GM23248 (cell line): ENCODE results near the gene BCLAF1. TPM values are rescaled to one million over a fixed set of nuclear protein-coding genes. Genes with fewer than 3 reads are reported as not detected.

Experiments
- DNase-seq: peaks from one replicate; pipeline ENCODE4 v3.0.0-alpha.2; 2015
- H2AFZ ChIP-seq: fragments of 200-600 bp; sonication (generic); 2 replicates; pipeline ENCODE4 v1.6.1; 2016; ENCODE audit warnings: antibody characterized with exemption
- H3F3A ChIP-seq: fragments of 200-600 bp; sonication (generic); 2 replicates; pipeline ENCODE4 v1.6.1; 2016; ENCODE audit warnings: mild to moderate bottlenecking, antibody characterized with exemption, mixed run types; ENCODE audit not compliant: insufficient read depth
- H3K27ac ChIP-seq: fragments of 200-600 bp; sonication (generic); 2 replicates; pipeline ENCODE4 v1.5.1; 2016; ENCODE audit warnings: mild to moderate bottlenecking
- H3K27me3 ChIP-seq: fragments of 200-600 bp; sonication (generic); replicated peaks from 2 replicates; pipeline ENCODE4 v1.6.1; 2016; ENCODE audit warnings: mild to moderate bottlenecking; ENCODE audit not compliant: insufficient read depth
- H3K36me3 ChIP-seq: fragments of 200-600 bp; sonication (generic); 2 replicates; pipeline ENCODE4 v1.6.1; 2016; ENCODE audit warnings: low read depth, mild to moderate bottlenecking
- H3K4me1 ChIP-seq: fragments of 200-600 bp; sonication (generic); 2 replicates; pipeline ENCODE4 v1.6.1; 2016; ENCODE audit warnings: mild to moderate bottlenecking; ENCODE audit not compliant: insufficient read depth
- H3K4me2 ChIP-seq: fragments of 200-600 bp; sonication (generic); one replicate; pipeline ENCODE4 v1.6.1; 2016; ENCODE audit warnings: mild to moderate bottlenecking; ENCODE audit not compliant: unreplicated experiment
- H3K4me3 ChIP-seq: fragments of 200-600 bp; sonication (generic); 2 replicates; pipeline ENCODE4 v1.5.1; 2016; ENCODE audit warnings: mild to moderate bottlenecking
- H3K79me2 ChIP-seq: fragments of 200-600 bp; sonication (generic); 2 replicates; pipeline ENCODE4 v1.6.1; 2016; ENCODE audit warnings: mild to moderate bottlenecking; ENCODE audit not compliant: insufficient read depth
- H3K9ac ChIP-seq: fragments of 200-600 bp; sonication (generic); 2 replicates; pipeline ENCODE4 v1.6.1; 2016; ENCODE audit warnings: mild to moderate bottlenecking
- H3K9me2 ChIP-seq: fragments of 200-600 bp; sonication (generic); 2 replicates; pipeline ENCODE4 v1.6.1; 2016; ENCODE audit warnings: mixed run types, mild to moderate bottlenecking, moderate library complexity; ENCODE audit not compliant: insufficient read depth
- H3K9me3 ChIP-seq: fragments of 200-600 bp; sonication (generic); one replicate; pipeline ENCODE4 v1.6.1; 2017; ENCODE audit warnings: low read depth
- H4K20me1 ChIP-seq: fragments of 200-600 bp; sonication (generic); 2 replicates; pipeline ENCODE4 v1.6.0; 2016; ENCODE audit not compliant: insufficient read depth
- EZH2 ChIP-seq: fragments of 200-600 bp; sonication (generic); IDR thresholded peaks from 2 replicates; pipeline ENCODE4 v1.6.1; 2018; ENCODE audit warnings: antibody characterized with exemption, mild to moderate bottlenecking; ENCODE audit not compliant: insufficient read depth, poor library complexity, severe bottlenecking
- EZH2phosphoT487 ChIP-seq: fragments of 200-600 bp; sonication (generic); IDR thresholded peaks from 2 replicates; pipeline ENCODE4 v1.6.1; 2018; ENCODE audit warnings: antibody characterized with exemption, moderate library complexity, mild to moderate bottlenecking, low read depth; ENCODE audit not compliant: insufficient read depth
- WGBS, 2 experiments: methylation state at CpG; one replicate each; pipeline ENCODE4 v1.1.6; 2015 to 2017; ENCODE audit warnings: low lambda C conversion rate in 2 of 2, low coverage in 1 of 2; ENCODE audit errors: missing lambda C conversion rate in 2 of 2; 5-methylcytosine and 5-hydroxymethylcytosine counted together
- in situ Hi-C: fragments of 300-500 bp; cut with MboI; formaldehyde crosslinking; loops from 2 replicates; pipeline ENCODE4 v1.15.0; 2020
- polyA plus RNA-seq: library from polyadenylated mRNA; unstranded; fragments of >200 nt; fragmentation: Nextera tagmentation; extraction: Ambion mirVana; gene quantifications from 2 replicates; pipeline ENCODE4 v1.2.1, GENCODE V29; 2016
- total RNA-seq: library from RNA; depleted of rRNA; stranded (reverse); fragments of >200 nt; shearing (Covaris generic); gene quantifications from 2 replicates; pipeline ENCODE4 v1.2.3, GENCODE V29; 2014

BCLAF1 gene
- total and polyA plus RNA-seq, 2 experiments from 2014 or later, result 78.3 to 80.3 TPM

GRCh38 chr6:136290410-136291010, 864 bp upstream of the BCLAF1 start:
- Histone ChIP-seq H3K9me2 (no peaks in the 10 kb centered on the region), H4K20me1 (peaks cover 17% of the 10 kb centered on the region; the same call in 1 of the 2 replicates), H3K27ac (peak overlapping the region; percentile 100), H3K79me2 (peaks cover 38% of the 10 kb centered on the region), H3K9ac (peak overlapping the region; percentile 99), H3K4me3 (peak overlapping the region; percentile 94), H2AFZ (peak overlapping the region; percentile 87), H3K4me1 (peaks cover 19% of the 10 kb centered on the region), H3K9me3 (no peaks in the 10 kb centered on the region), H3K27me3 (no peaks in the 10 kb centered on the region), H3F3A (peaks cover 27% of the 10 kb centered on the region), H3K4me2 (peak overlapping the region; percentile 93), H3K36me3 (0 out of 2 replicates have a peak, but pooled peaks cover 3% of the 10 kb centered on the region)
- 1 to 3% methylated on average over 22 of the region's 22 CpGs for WGBS, 2 experiments
- peak; percentile 96 for DNase-seq
- no peak for TF ChIP-seq EZH2
- no peak for TF ChIP-seq EZH2phosphoT487
- in situ Hi-C loops, result no loop called here

GRCh38 chr6:136289327-136289578, 393 bp downstream of the BCLAF1 start:
- 0 to 2% methylated on average over 34 of the region's 34 CpGs for WGBS, 2 experiments
- in situ Hi-C loops, result no loop called here
- H3K9me3 ChIP-seq, result no peaks in the 10 kb centered on the region

GRCh38 chr6:136288566-136289326, 900 bp downstream of the BCLAF1 start:
- H3K4me2 ChIP-seq, result peak overlapping the region; percentile 85
- H4K20me1 ChIP-seq, result peaks cover 30% of the 10 kb centered on the region
- peak overlapping the region; percentile 100 for H3K27ac ChIP-seq
- in situ Hi-C loops, result no loop called here
- DNase-seq, result peak; percentile 100
- H3F3A ChIP-seq, result peaks cover 33% of the 10 kb centered on the region
- H3K36me3 ChIP-seq, result 0 out of 2 replicates have a peak, but pooled peaks cover 3% of the 10 kb centered on the region
- peak overlapping the region; percentile 99 for H3K9ac ChIP-seq
- TF ChIP-seq EZH2 (no peak), EZH2phosphoT487 (no peak)
- H3K9me3 ChIP-seq, result no peaks in the 10 kb centered on the region
- H3K4me1 ChIP-seq, result peaks cover 29% of the 10 kb centered on the region
- no peaks in the 10 kb centered on the region for H3K9me2 ChIP-seq
- peaks cover 56% of the 10 kb centered on the region for H3K79me2 ChIP-seq
- 0 to 1% methylated on average over 34 of the region's 34 CpGs for WGBS, 2 experiments
- no peaks in the 10 kb centered on the region for H3K27me3 ChIP-seq
- no peak overlapping the region for H2AFZ ChIP-seq
- peak overlapping the region; percentile 94 for H3K4me3 ChIP-seq

More at GRCh38 chr6:136289327-136289578, 393 bp downstream of the BCLAF1 start:
- H3K79me2 ChIP-seq, result peaks cover 51% of the 10 kb centered on the region
- peak overlapping the region; percentile 85 for H3K4me2 ChIP-seq
- H3K27ac ChIP-seq, result peak overlapping the region; percentile 100
- 0 out of 2 replicates have a peak, but pooled peaks cover 3% of the 10 kb centered on the region for H3K36me3 ChIP-seq
- peaks cover 28% of the 10 kb centered on the region for H4K20me1 ChIP-seq
- peak overlapping the region; percentile 99 for H3K9ac ChIP-seq
- H3K4me1 ChIP-seq, result peaks cover 26% of the 10 kb centered on the region
- peak overlapping the region; percentile 94 for H3K4me3 ChIP-seq
- peak; percentile 97 for DNase-seq
- H2AFZ ChIP-seq, result no peak overlapping the region
- no peaks in the 10 kb centered on the region for H3K27me3 ChIP-seq
- TF ChIP-seq EZH2phosphoT487, result no peak
- TF ChIP-seq EZH2, result no peak
- H3F3A ChIP-seq, result peaks cover 32% of the 10 kb centered on the region
- H3K9me2 ChIP-seq, result no peaks in the 10 kb centered on the region

- TF ChIP-seq EZH2 (no peak), EZH2phosphoT487 (no peak)
- H3K9ac ChIP-seq, result peak overlapping the region; percentile 8
- H3K9me2 ChIP-seq, result no peaks in the 10 kb centered on the region
- no peak overlapping the region for H2AFZ ChIP-seq
- peaks cover 25% of the 10 kb centered on the region for H3F3A ChIP-seq
- WGBS, 2 experiments, result 3 to 7% methylated on average over 2 of the region's 2 CpGs
- peaks cover 52% of the 10 kb centered on the region for H4K20me1 ChIP-seq
- H3K36me3 ChIP-seq, result peaks cover 19% of the 10 kb centered on the region; the same call in 1 of the 2 replicates
- in situ Hi-C loops, result no loop called here
- peaks cover 52% of the 10 kb centered on the region for H3K4me1 ChIP-seq
- peak; percentile 80 for DNase-seq
- no peaks in the 10 kb centered on the region for H3K27me3 ChIP-seq
- peak overlapping the region; percentile 36 for H3K27ac ChIP-seq
- H3K4me2 ChIP-seq, result peak overlapping the region; percentile 42
- H3K79me2 ChIP-seq, result peaks cover 94% of the 10 kb centered on the region
- peak overlapping the region; percentile 10 for H3K4me3 ChIP-seq
- no peaks in the 10 kb centered on the region for H3K9me3 ChIP-seq
Observed at GRCh38 chr6:136284909-136285308, 4.7 kb downstream of the BCLAF1 start.
